D721Med (cell line): ENCODE results near the gene SPAG5.

Experiments used
- DNase-seq: peaks from one replicate; pipeline ENCODE4 v3.0.0; 2011; ENCODE audit warnings: low spot score; ENCODE audit not compliant: insufficient read length
- FAIRE-seq: peaks from 2 replicates; lab custom pipeline; 2011; peaks lifted over from hg19 to GRCh38; lab: Jason Lieb, UNC
- CTCF ChIP-seq: IDR thresholded peaks from 2 replicates; pipeline ENCODE4 v1.5.1; 2012; ENCODE audit warnings: mild to moderate bottlenecking, control low read depth; ENCODE audit not compliant: insufficient read depth; ENCODE audit errors: missing control alignments

Gene SPAG5

GRCh38 chr17:28554565-28554964 is 44.3 kb downstream of the SPAG5 start:
- TF ChIP-seq CTCF = peak; percentile 25
- DNase-seq = no peak
- FAIRE-seq = no peak

GRCh38 chr17:28553000-28553505 is 45.8 kb downstream of the SPAG5 start:
- FAIRE-seq (no peak), DNase-seq (no peak)
- no peak for TF ChIP-seq CTCF

GRCh38 chr17:28552176-28552999 is 46.4 kb downstream of the SPAG5 start, which contains the start of gene UNC119:
UNC119 (minus strand) TSS chr17:28552624; CDS start chr17:28552557, 67 bp downstream.
- DNase-seq (peak; percentile 81), FAIRE-seq (no peak)
- no peak for TF ChIP-seq CTCF

GRCh38 chr17:28551421-28552175 is 47.2 kb downstream of the SPAG5 start:
- TF ChIP-seq CTCF = no peak
- DNase-seq = no peak
- FAIRE-seq = no peak

GRCh38 chr17:28550858-28551257 is 48.0 kb downstream of the SPAG5 start:
- no peak for FAIRE-seq
- DNase-seq = no peak
- no peak for TF ChIP-seq CTCF

GRCh38 chr17:28549236-28550132 is 49.3 kb downstream of the SPAG5 start:
- DNase-seq (peak; percentile 74), FAIRE-seq (peak; percentile 84)
- no peak for TF ChIP-seq CTCF
